Caco-2 (cell line): Measurements from ENCODE around the gene RSU1. TPM values are rescaled to one million over a fixed set of nuclear protein-coding genes. Genes with fewer than 3 reads are reported as not detected.
"Not testable (repeated sequence)": the region's sequence is repeated elsewhere in the genome, so short reads cannot be mapped to it uniquely, and the experiment has no call there.

Source experiments
- BruUV-seq: library from RNA; stranded (reverse); fragments of 400-500 nt; replicated peaks from 2 replicates; lab custom pipeline; 2021; lab: Mats Ljungman, UMichigan
- CTCF ChIA-PET: fragments of 300-600 bp; sonication (Branson Sonifier 250); formaldehyde crosslinking; loops from one replicate; lab custom pipeline; 2022; ENCODE audit warnings: antibody characterized with exemption; lab: Charles Lee
- POLR2A ChIA-PET: fragments of 300-600 bp; sonication (Branson Sonifier 250); formaldehyde crosslinking; loops from one replicate; lab custom pipeline; 2022; ENCODE audit warnings: antibody characterized with exemption; lab: Charles Lee
- DNase-seq, 2 experiments: peaks; one replicate each; pipeline versions ENCODE4 v3.0.0 to v3.0.0-alpha.2; 2020 to 2022
- H3K27me3 ChIP-seq: replicated peaks from 2 replicates; pipeline ENCODE4 v1.6.0; 2011; ENCODE audit warnings: low read length; ENCODE audit not compliant: control insufficient read depth, insufficient read depth
- H3K36me3 ChIP-seq: 2 replicates; pipeline ENCODE4 v1.5.1; 2011; ENCODE audit warnings: low read length; ENCODE audit not compliant: control insufficient read depth, insufficient read depth
- H3K4me1 ChIP-seq: fragments of 250-450 bp; sonication (Bioruptor Pico); 2 replicates; pipeline ENCODE4 v1.5.1; 2020; ENCODE audit warnings: mild to moderate bottlenecking
- H3K4me3 ChIP-seq: 2 replicates; pipeline ENCODE4 v1.5.1; 2011; ENCODE audit warnings: low read depth, mild to moderate bottlenecking, control low read depth, low read length
- H3K9me3 ChIP-seq: fragments of 250-450 bp; sonication (Bioruptor Pico); 2 replicates; pipeline ENCODE4 v1.5.1; 2020; ENCODE audit warnings: mild to moderate bottlenecking, moderate library complexity
- H3K27ac Mint-ChIP-seq: one replicate; pipeline ENCODE4 v1.8.0; 2022; ENCODE audit warnings: mixed read lengths; ENCODE audit not compliant: unreplicated experiment
- H3K27me3 Mint-ChIP-seq: one replicate; pipeline ENCODE4 v1.8.0; 2022; ENCODE audit warnings: mixed read lengths; ENCODE audit not compliant: insufficient read depth, unreplicated experiment
- H3K36me3 Mint-ChIP-seq: one replicate; pipeline ENCODE4 v1.8.0; 2022; ENCODE audit warnings: mild to moderate bottlenecking, mixed read lengths; ENCODE audit not compliant: insufficient read depth, unreplicated experiment
- H3K4me1 Mint-ChIP-seq: one replicate; pipeline ENCODE4 v1.8.0; 2022; ENCODE audit warnings: low read depth, mixed read lengths; ENCODE audit not compliant: unreplicated experiment
- H3K4me3 Mint-ChIP-seq: one replicate; pipeline ENCODE4 v1.8.0; 2022; ENCODE audit warnings: mild to moderate bottlenecking, moderate library complexity, mixed read lengths; ENCODE audit not compliant: unreplicated experiment
- H3K9me3 Mint-ChIP-seq: one replicate; pipeline ENCODE4 v1.8.0; 2022; ENCODE audit warnings: mixed read lengths; ENCODE audit not compliant: unreplicated experiment
- intact Hi-C: fragments of 100-400 bp; cut with micrococcal nuclease; formaldehyde crosslinking; loops from one replicate; pipeline ENCODE4 v1.10.0; 2022; ENCODE audit not compliant: unreplicated experiment
- total RNA-seq: library from RNA; stranded (reverse); gene quantifications from 2 replicates; pipeline ENCODE4 v1.2.3, GENCODE V29; 2022
- TF ChIP-seq, protein P1 (sequence below), 2 experiments: fragments of 200-600 bp in 1 of 2; IDR thresholded peaks; 1 replicate in 1 of 2; 2 replicates in 1 of 2; pipeline versions ENCODE4 v1.5.1 to v1.8.0; 2011 to 2022; ENCODE audit warnings: antibody characterized with exemption in 1 of 2, control low read depth in 1 of 2, inconsistent platforms in 1 of 2, low read depth in 1 of 2, low read length in 1 of 2, mild to moderate bottlenecking in 1 of 2, moderate library complexity in 1 of 2; ENCODE audit not compliant: insufficient read depth in 1 of 2, severe bottlenecking in 1 of 2, unreplicated experiment in 1 of 2

The RSU1 gene
- total RNA-seq, 1 experiment from 2014 or later, result 62.0 TPM

DNA sequence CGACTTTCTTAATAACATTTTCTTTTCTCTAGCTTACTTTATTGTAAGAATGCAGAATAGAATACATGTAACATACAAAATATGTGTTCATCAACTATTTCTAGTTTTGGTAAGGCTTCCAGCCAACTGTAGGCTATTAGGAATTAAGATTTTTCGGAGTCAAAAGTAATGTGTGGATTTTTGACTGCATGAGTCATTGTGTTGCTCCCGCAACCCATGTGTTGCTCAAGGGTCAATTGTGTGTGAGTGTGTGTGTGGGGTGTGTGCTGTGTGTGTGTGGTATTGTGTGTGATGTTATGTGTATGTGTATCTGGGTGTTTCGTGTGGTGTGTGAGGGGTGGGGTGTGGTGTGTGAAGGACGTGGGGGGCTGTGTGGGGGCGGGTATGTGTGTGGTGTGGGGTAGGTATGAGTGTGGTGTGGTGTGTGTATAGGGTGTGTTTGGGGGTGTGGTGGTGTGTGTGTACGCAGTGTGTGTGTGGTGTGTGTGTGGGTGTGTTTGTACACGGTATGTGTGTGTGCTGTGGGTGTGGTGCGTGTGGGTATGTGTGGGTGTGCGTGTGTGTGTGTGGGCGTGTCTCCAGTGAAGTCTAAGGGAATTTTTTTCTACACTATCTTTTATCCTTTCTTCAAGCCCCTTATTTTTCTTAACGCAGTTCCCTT lies 60.5 kb downstream of the RSU1 start:
- peaks cover 6% of the 10 kb centered on the region for H3K36me3 Mint-ChIP-seq
- H3K4me1 Mint-ChIP-seq, result no peaks in the 10 kb centered on the region
- Histone ChIP-seq H3K9me3 (no peaks in the 10 kb centered on the region; the same call in 1 of the 2 replicates), H3K4me3 (no peak overlapping the region), H3K4me1 (no peaks in the 10 kb centered on the region), H3K27me3 (no peaks in the 10 kb centered on the region), H3K36me3 (no peaks in the 10 kb centered on the region; the same call in 1 of the 2 replicates)
- no peak overlapping the region for H3K27ac Mint-ChIP-seq
- TF ChIP-seq, protein P1, sequence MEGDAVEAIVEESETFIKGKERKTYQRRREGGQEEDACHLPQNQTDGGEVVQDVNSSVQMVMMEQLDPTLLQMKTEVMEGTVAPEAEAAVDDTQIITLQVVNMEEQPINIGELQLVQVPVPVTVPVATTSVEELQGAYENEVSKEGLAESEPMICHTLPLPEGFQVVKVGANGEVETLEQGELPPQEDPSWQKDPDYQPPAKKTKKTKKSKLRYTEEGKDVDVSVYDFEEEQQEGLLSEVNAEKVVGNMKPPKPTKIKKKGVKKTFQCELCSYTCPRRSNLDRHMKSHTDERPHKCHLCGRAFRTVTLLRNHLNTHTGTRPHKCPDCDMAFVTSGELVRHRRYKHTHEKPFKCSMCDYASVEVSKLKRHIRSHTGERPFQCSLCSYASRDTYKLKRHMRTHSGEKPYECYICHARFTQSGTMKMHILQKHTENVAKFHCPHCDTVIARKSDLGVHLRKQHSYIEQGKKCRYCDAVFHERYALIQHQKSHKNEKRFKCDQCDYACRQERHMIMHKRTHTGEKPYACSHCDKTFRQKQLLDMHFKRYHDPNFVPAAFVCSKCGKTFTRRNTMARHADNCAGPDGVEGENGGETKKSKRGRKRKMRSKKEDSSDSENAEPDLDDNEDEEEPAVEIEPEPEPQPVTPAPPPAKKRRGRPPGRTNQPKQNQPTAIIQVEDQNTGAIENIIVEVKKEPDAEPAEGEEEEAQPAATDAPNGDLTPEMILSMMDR (IDR thresholded peaks at IDR 0.05; ENCODE audit: insufficient read depth in 1 of 2, low read depth in 1 of 2, low read length in 1 of 2, severe bottlenecking in 1 of 2, unreplicated experiment in 1 of 2), result no peak
- H3K27me3 Mint-ChIP-seq, result no peaks in the 10 kb centered on the region
- DNase-seq, result no peak
- no TSS peak for BruUV-seq
- no peak overlapping the region for H3K4me3 Mint-ChIP-seq
- intact Hi-C loops, result no loop called here
- ChIA-PET POLR2A (no interaction called here), CTCF (no interaction called here)
- no peaks in the 10 kb centered on the region for H3K9me3 Mint-ChIP-seq

DNA sequence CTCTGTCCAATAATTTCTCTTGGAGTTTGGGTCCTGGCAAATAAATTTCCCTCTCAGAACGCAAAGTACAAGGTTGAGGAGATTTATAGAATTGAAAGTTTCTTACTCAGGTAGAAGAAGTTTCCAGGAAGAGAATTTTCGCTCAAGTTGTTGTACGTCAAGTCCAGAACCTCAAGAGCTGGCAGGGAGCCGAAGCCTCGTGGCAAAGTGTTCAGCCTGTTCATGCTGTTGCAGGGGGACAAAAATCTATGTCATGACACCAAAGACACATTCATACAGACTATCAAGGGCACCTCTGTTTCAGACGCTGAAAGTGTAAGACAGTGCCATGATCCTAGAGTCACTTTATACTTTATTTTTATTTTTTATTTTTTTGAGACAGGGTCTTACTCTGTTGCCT lies 62.5 kb downstream of the RSU1 start:
- no peak overlapping the region for H3K4me3 ChIP-seq
- no peaks in the 10 kb centered on the region for H3K27me3 ChIP-seq
- H3K4me1 ChIP-seq, result no peaks in the 10 kb centered on the region
- ChIA-PET POLR2A (no interaction called here), CTCF (no interaction called here)
- Mint-ChIP-seq H3K36me3 (peaks cover 6% of the 10 kb centered on the region), H3K27me3 (no peaks in the 10 kb centered on the region), H3K9me3 (no peaks in the 10 kb centered on the region), H3K27ac (no peak overlapping the region), H3K4me1 (no peaks in the 10 kb centered on the region), H3K4me3 (no peak overlapping the region)
- TF ChIP-seq, protein P1 (IDR thresholded peaks at IDR 0.05; ENCODE audit: insufficient read depth in 1 of 2, low read depth in 1 of 2, low read length in 1 of 2, severe bottlenecking in 1 of 2, unreplicated experiment in 1 of 2), result no peak
- DNase-seq, result no peak
- H3K9me3 ChIP-seq, result no peaks in the 10 kb centered on the region; the same call in 1 of the 2 replicates
- peaks cover 1% of the 10 kb centered on the region; the same call in 1 of the 2 replicates for H3K36me3 ChIP-seq
- intact Hi-C loops, result no loop called here
- no TSS peak for BruUV-seq

DNA sequence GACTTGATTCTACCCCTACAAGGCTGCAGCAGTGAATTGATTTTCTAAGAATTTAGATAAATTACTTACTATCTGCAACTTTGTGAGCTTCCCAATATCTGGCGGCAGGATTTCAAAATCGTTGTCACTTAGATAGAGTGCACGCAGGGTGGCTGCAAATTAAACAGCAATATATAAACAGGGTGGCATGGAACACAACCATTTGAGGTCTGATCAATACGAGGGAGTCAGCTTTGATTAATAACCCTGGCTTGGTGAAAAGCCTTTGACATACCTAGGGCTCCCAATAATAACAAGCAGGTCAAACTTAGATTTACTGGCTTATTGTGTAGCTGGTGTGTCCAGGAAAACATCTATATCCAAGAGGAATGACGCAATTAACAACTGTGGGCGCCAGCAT lies 64.4 kb downstream of the RSU1 start:
- H3K9me3 ChIP-seq, H3K36me3 Mint-ChIP-seq, H3K36me3 ChIP-seq, CTCF ChIA-PET, POLR2A ChIA-PET, H3K4me3 ChIP-seq, intact Hi-C loops, BruUV-seq, H3K4me1 ChIP-seq, H3K27ac Mint-ChIP-seq, H3K4me3 Mint-ChIP-seq, H3K27me3 Mint-ChIP-seq, H3K9me3 Mint-ChIP-seq, H3K27me3 ChIP-seq, DNase-seq, H3K4me1 Mint-ChIP-seq: not testable (repeated sequence)
